Activated naive CD8-positive, alpha-beta T cell treated with anti-CD3 and anti-CD28 coated beads, Interleukin-2, amount 10 ng/mL, durations not matched to agents 7 days and 5 days (primary cell): ENCODE measurements around the gene RASGRP4. TPM values are rescaled to one million over a fixed set of nuclear protein-coding genes. Genes with fewer than 3 reads are reported as not detected.
A peak's percentile ranks its signal among the peaks of the same experiment; 100 is the strongest.
"Not testable (repeated sequence)": the region's sequence is repeated elsewhere in the genome, so short reads cannot be mapped to it uniquely, and the experiment has no call there.

Source experiments
- ATAC-seq: fragments of 150-1000 bp; cut with Tn5 transposase; one replicate; pipeline ENCODE4 v1.10.0; 2021; ENCODE audit warnings: low read depth, moderate library complexity
- POLR2A ChIA-PET: fragments of 350-600 bp; sonication (Branson Sonifier 250); formaldehyde crosslinking; loops from one replicate; lab custom pipeline; 2021; ENCODE audit warnings: antibody characterized with exemption; lab: Charles Lee
- DNase-seq: peaks from one replicate; pipeline ENCODE4 v3.0.0; 2021
- H3K27ac Mint-ChIP-seq: one replicate; pipeline ENCODE4 v1.8.0; 2022; ENCODE audit warnings: mild to moderate bottlenecking, mixed read lengths
- H3K27me3 Mint-ChIP-seq: one replicate; pipeline ENCODE4 v1.8.0; 2022; ENCODE audit warnings: mild to moderate bottlenecking, moderate library complexity, mixed read lengths
- H3K36me3 Mint-ChIP-seq: one replicate; pipeline ENCODE4 v1.8.0; 2021; ENCODE audit warnings: mild to moderate bottlenecking, mixed read lengths
- H3K4me1 Mint-ChIP-seq: one replicate; pipeline ENCODE4 v1.8.0; 2021; ENCODE audit warnings: mixed read lengths
- H3K4me3 Mint-ChIP-seq: one replicate; pipeline ENCODE4 v1.8.0; 2022; ENCODE audit warnings: mild to moderate bottlenecking, moderate library complexity, mixed read lengths
- H3K9me3 Mint-ChIP-seq: one replicate; pipeline ENCODE4 v1.8.0; 2021; ENCODE audit warnings: mixed read lengths
- total RNA-seq, 2 experiments: library from RNA; stranded (reverse); gene quantifications; one replicate each; pipeline ENCODE4 v1.2.3, GENCODE V29; 2021

The RASGRP4 gene
- total RNA-seq: under 1 TPM; 0.31 to 0.80 TPM

- ATAC-seq: peak; percentile 74
- DNase-seq: peak; percentile 53
- Mint-ChIP-seq H3K4me3 (peak within 1 kb of the TSS; percentile 69), H3K9me3 (no peaks in the 10 kb centered on the region), H3K27ac (peak within 1 kb of the TSS; percentile 58), H3K4me1 (peaks cover 5% of the 10 kb centered on the region), H3K36me3 (no peaks in the 10 kb centered on the region), H3K27me3 (peaks cover 19% of the 10 kb centered on the region)
- POLR2A ChIA-PET: interaction anchor here (0.7 to 1.5 kb wide), 2 partner anchors 23 to 236 kb away, joined by 3 to 5 read pairs; partner anchors contain the start of gene FAM98C
These were observed at the start of gene RASGRP4 for GRCh38 chr19:38425810-38426466. TSS of gene RASGRP4 (minus strand) at chr19:38426219. CDS start at chr19:38426091, 128 bp downstream.

GRCh38 chr19:38475176-38475575 is 49.2 kb upstream of the RASGRP4 start:
- Mint-ChIP-seq H3K4me3 (no peak overlapping the region), H3K27ac (no peak overlapping the region), H3K9me3 (no peaks in the 10 kb centered on the region), H3K36me3 (no peaks in the 10 kb centered on the region), H3K27me3 (peaks cover 17% of the 10 kb centered on the region), H3K4me1 (no peaks in the 10 kb centered on the region)
- DNase-seq (no peak), ATAC-seq (no peak)
- POLR2A ChIA-PET: no interaction called here

GRCh38 chr19:38473201-38473600 is 47.2 kb upstream of the RASGRP4 start:
- peaks cover 14% of the 10 kb centered on the region for H3K27me3 Mint-ChIP-seq
- DNase-seq: no peak
- no peak overlapping the region for H3K4me3 Mint-ChIP-seq
- no peak overlapping the region for H3K27ac Mint-ChIP-seq
- no peaks in the 10 kb centered on the region for H3K4me1 Mint-ChIP-seq
- ATAC-seq: no peak
- no peaks in the 10 kb centered on the region for H3K9me3 Mint-ChIP-seq
- no peaks in the 10 kb centered on the region for H3K36me3 Mint-ChIP-seq
- POLR2A ChIA-PET: no interaction called here

- H3K4me3 Mint-ChIP-seq, H3K4me1 Mint-ChIP-seq, H3K9me3 Mint-ChIP-seq, POLR2A ChIA-PET, ATAC-seq, DNase-seq, H3K27me3 Mint-ChIP-seq, H3K36me3 Mint-ChIP-seq, H3K27ac Mint-ChIP-seq: not testable (repeated sequence)
These were observed 46.7 kb upstream of the RASGRP4 start for GRCh38 chr19:38472725-38473124.

GRCh38 chr19:38470788-38471480 is 44.9 kb upstream of the RASGRP4 start:
- no peak overlapping the region for H3K4me3 Mint-ChIP-seq
- no peaks in the 10 kb centered on the region for H3K4me1 Mint-ChIP-seq
- DNase-seq: no peak
- H3K9me3 Mint-ChIP-seq: peaks cover 4% of the 10 kb centered on the region
- POLR2A ChIA-PET: no interaction called here
- no peak for ATAC-seq
- H3K27ac Mint-ChIP-seq: no peak overlapping the region
- no peaks in the 10 kb centered on the region for H3K36me3 Mint-ChIP-seq
- H3K27me3 Mint-ChIP-seq: peaks cover 6% of the 10 kb centered on the region

- Mint-ChIP-seq H3K9me3 (peaks cover 4% of the 10 kb centered on the region), H3K4me3 (no peak overlapping the region), H3K27me3 (peaks cover 8% of the 10 kb centered on the region), H3K27ac (no peak overlapping the region), H3K36me3 (no peaks in the 10 kb centered on the region), H3K4me1 (no peaks in the 10 kb centered on the region)
- DNase-seq: no peak
- POLR2A ChIA-PET: no interaction called here
- no peak for ATAC-seq
These were observed 43.1 kb upstream of the RASGRP4 start for GRCh38 chr19:38469151-38469550.

- POLR2A ChIA-PET: no interaction called here
- H3K27ac Mint-ChIP-seq: no peak overlapping the region
- no peak overlapping the region for H3K4me3 Mint-ChIP-seq
- peaks cover 4% of the 10 kb centered on the region for H3K9me3 Mint-ChIP-seq
- DNase-seq (no peak), ATAC-seq (no peak)
- H3K36me3 Mint-ChIP-seq: no peaks in the 10 kb centered on the region
- peaks cover 8% of the 10 kb centered on the region for H3K27me3 Mint-ChIP-seq
- no peaks in the 10 kb centered on the region for H3K4me1 Mint-ChIP-seq
These were observed 41.8 kb upstream of the RASGRP4 start for GRCh38 chr19:38467541-38468525.

GRCh38 chr19:38466050-38466449 is 40.0 kb upstream of the RASGRP4 start:
- Mint-ChIP-seq H3K27ac (no peak overlapping the region), H3K9me3 (peaks cover 4% of the 10 kb centered on the region), H3K36me3 (no peaks in the 10 kb centered on the region), H3K4me1 (no peaks in the 10 kb centered on the region), H3K4me3 (no peak overlapping the region), H3K27me3 (peaks cover 6% of the 10 kb centered on the region)
- DNase-seq (no peak), ATAC-seq (no peak)
- POLR2A ChIA-PET: no interaction called here

- no peak overlapping the region for H3K27ac Mint-ChIP-seq
- no peak for DNase-seq
These were observed 38.5 kb upstream of the RASGRP4 start for GRCh38 chr19:38464421-38465082.

GRCh38 chr19:38463365-38463764 is 37.3 kb upstream of the RASGRP4 start:
- no peak overlapping the region for H3K4me3 Mint-ChIP-seq
- no peak for DNase-seq
- peaks cover 4% of the 10 kb centered on the region for H3K9me3 Mint-ChIP-seq
- H3K27me3 Mint-ChIP-seq: peaks cover 2% of the 10 kb centered on the region
- H3K4me1 Mint-ChIP-seq: no peaks in the 10 kb centered on the region
- no peak overlapping the region for H3K27ac Mint-ChIP-seq
- no peaks in the 10 kb centered on the region for H3K36me3 Mint-ChIP-seq
- no peak for ATAC-seq
- POLR2A ChIA-PET: no interaction called here

More at GRCh38 chr19:38464421-38465082, 38.5 kb upstream of the RASGRP4 start:
- POLR2A ChIA-PET: no interaction called here
- Mint-ChIP-seq H3K27me3 (peaks cover 2% of the 10 kb centered on the region), H3K4me3 (no peak overlapping the region), H3K9me3 (peaks cover 4% of the 10 kb centered on the region), H3K4me1 (no peaks in the 10 kb centered on the region), H3K36me3 (no peaks in the 10 kb centered on the region)
- ATAC-seq: no peak

GRCh38 chr19:38458991-38459390 is 33.0 kb upstream of the RASGRP4 start:
- no peak overlapping the region for H3K27ac Mint-ChIP-seq
- H3K4me3 Mint-ChIP-seq: no peak overlapping the region
- peaks cover 4% of the 10 kb centered on the region for H3K27me3 Mint-ChIP-seq
- no peaks in the 10 kb centered on the region for H3K9me3 Mint-ChIP-seq
- no peaks in the 10 kb centered on the region for H3K36me3 Mint-ChIP-seq
- POLR2A ChIA-PET: no interaction called here
- ATAC-seq: no peak
- no peaks in the 10 kb centered on the region for H3K4me1 Mint-ChIP-seq
- no peak for DNase-seq

GRCh38 chr19:38457690-38458405 is 31.8 kb upstream of the RASGRP4 start:
- no peaks in the 10 kb centered on the region for H3K9me3 Mint-ChIP-seq
- POLR2A ChIA-PET: no interaction called here
- ATAC-seq: no peak
- peaks cover 4% of the 10 kb centered on the region for H3K27me3 Mint-ChIP-seq
- no peak for DNase-seq
- no peak overlapping the region for H3K27ac Mint-ChIP-seq
- H3K36me3 Mint-ChIP-seq: no peaks in the 10 kb centered on the region
- H3K4me3 Mint-ChIP-seq: no peak overlapping the region
- no peaks in the 10 kb centered on the region for H3K4me1 Mint-ChIP-seq
